GM19438 (cell line): Measurements from ENCODE around the gene RFTN1.

ENCODE experiments used
- ATAC-seq: cut with Tn5 transposase; IDR thresholded peaks from one replicate; pipeline ENCODE4 v1.9.1; 2021; ENCODE audit warnings: low read depth; ENCODE audit not compliant: unreplicated experiment

RFTN1 gene

GRCh38 chr3:16383864-16384263 is 129.6 kb downstream of the RFTN1 start:
- no peak for ATAC-seq

GRCh38 chr3:16382845-16383244 is 130.7 kb downstream of the RFTN1 start:
- ATAC-seq = peak; percentile 47

GRCh38 chr3:16381426-16381825 is 132.1 kb downstream of the RFTN1 start:
- no peak for ATAC-seq

GRCh38 chr3:16380421-16380820 is 133.1 kb downstream of the RFTN1 start:
- no peak for ATAC-seq

- ATAC-seq = peak; percentile 25
Measured at GRCh38 chr3:16379838-16380237, 133.7 kb downstream of the RFTN1 start.

- peak; percentile 25 for ATAC-seq
Measured at GRCh38 chr3:16378920-16379319, 134.6 kb downstream of the RFTN1 start.

GRCh38 chr3:16378415-16378814 is 135.1 kb downstream of the RFTN1 start:
- ATAC-seq = no peak

GRCh38 chr3:16377847-16378302 is 135.6 kb downstream of the RFTN1 start:
- no peak for ATAC-seq

GRCh38 chr3:16377196-16377595 is 136.3 kb downstream of the RFTN1 start:
- no peak for ATAC-seq

GRCh38 chr3:16375891-16376290 is 137.6 kb downstream of the RFTN1 start:
- ATAC-seq = no peak

- no peak for ATAC-seq
Measured at GRCh38 chr3:16374935-16375245, 138.6 kb downstream of the RFTN1 start.

- ATAC-seq = peak; percentile 30
Measured at GRCh38 chr3:16374047-16374934, 139.2 kb downstream of the RFTN1 start.

- no peak for ATAC-seq
Measured at GRCh38 chr3:16373341-16373946, 140.1 kb downstream of the RFTN1 start.

GRCh38 chr3:16372362-16373292 is 140.9 kb downstream of the RFTN1 start:
- ATAC-seq = no peak

GRCh38 chr3:16370872-16371740 is 142.4 kb downstream of the RFTN1 start:
- no peak for ATAC-seq

GRCh38 chr3:16370503-16370871 is 143.0 kb downstream of the RFTN1 start:
- ATAC-seq = no peak

- ATAC-seq = no peak
Measured at GRCh38 chr3:16369885-16370284, 143.6 kb downstream of the RFTN1 start.

GRCh38 chr3:16369276-16369675 is 144.2 kb downstream of the RFTN1 start:
- no peak for ATAC-seq

GRCh38 chr3:16366581-16366980 is 146.9 kb downstream of the RFTN1 start:
- no peak for ATAC-seq

GRCh38 chr3:16365491-16366128 is 147.9 kb downstream of the RFTN1 start:
- no peak for ATAC-seq
